Stimulated activated CD8-positive, alpha-beta memory T cell treated with anti-CD3 and anti-CD28 coated beads, Interleukin-15, amount 100 ng/mL, for 48 hours (primary cell): ENCODE results near the gene CNTNAP4.

Experiments
- DNase-seq, 2 donors: peaks; one replicate each; pipeline ENCODE4 v3.0.0-alpha.2; 2020; ENCODE audit warnings: low read depth in 2 of 2

The CNTNAP4 gene

DNA sequence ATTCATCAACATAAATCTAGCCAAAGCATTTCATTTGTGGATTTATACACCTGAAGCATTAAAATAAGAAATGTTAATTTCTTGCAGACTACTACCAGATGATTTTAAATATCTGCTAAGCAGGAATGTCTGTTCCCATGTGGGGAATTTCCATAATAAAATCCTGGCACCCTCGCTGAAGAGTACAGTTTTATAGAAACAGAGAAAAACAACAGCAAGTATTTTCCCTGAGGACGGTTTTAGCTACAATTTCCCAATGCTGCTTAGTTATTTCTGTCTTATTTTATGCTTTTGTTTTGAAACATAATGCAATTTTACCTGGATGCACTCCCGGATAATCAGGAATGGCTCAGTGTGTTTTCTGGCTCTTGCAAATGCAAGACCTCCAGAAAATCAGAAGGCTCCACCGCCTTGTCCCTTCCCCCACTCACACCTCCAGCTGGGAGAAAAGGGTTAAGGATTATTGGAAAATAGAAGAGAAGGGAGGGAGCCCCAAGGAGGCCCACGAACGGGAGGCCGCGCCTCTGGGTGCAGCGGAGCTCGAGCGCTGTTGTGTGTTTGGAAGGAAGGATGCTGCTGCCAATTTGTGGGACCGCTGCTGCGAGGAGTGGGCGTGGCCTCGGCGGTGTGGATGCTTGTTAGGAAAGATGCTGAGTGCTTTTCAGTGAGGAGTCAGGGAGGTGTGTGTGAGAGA is at the start of gene CNTNAP4:
TSS of gene CNTNAP4 (plus strand) at position 657 of the 694 bp plus-strand sequence. CDS start 262 bp downstream, outside the sequence.
- DNase-seq = no peak

DNA sequence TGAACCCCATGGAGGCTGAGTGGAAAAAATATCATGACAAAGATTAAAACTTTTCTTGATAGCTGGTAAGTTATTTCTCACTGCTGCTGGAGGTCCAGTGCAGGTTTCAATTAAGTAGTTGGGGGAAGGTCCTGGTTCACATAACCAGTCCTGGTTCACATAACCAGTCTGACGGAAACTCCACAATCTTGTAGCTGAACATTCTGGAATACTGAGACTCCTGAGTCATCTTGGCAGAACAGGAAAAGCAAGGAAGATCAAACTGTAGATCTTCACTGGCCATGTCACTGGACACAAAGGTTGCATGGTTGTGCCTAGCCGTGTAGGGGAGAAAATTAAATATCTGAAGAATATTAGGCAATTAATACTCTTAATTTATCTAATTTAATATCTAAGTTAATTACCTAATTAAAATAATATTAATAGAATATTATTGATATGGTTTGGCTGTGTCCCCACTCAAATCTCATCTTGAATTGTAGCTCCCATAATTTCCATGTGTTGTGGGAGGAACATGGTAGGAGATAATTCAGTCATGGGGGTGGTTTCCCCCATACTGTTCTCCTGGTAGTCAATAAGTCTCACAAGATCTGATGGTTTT is 48.6 kb upstream of the CNTNAP4 start:
- no peak for DNase-seq

DNA sequence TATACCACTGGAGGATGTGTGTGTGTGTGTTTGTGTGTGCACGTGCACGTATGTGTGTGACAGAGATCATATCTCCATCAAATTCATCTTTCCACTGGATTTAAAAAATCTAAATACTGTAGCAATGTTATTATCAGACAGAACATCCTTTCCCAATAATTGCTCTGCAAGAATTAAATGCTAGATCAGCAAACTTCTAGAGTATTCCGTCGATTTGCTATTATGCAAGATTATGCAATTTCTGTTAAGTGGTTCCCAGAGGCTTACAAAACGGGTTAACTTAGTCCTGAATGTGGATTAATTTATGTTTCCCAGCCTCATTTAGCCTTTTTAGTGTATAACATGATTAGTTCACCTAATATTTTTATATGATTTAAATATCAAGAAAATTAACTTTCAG is 44.5 kb upstream of the CNTNAP4 start:
- DNase-seq = no peak

DNA sequence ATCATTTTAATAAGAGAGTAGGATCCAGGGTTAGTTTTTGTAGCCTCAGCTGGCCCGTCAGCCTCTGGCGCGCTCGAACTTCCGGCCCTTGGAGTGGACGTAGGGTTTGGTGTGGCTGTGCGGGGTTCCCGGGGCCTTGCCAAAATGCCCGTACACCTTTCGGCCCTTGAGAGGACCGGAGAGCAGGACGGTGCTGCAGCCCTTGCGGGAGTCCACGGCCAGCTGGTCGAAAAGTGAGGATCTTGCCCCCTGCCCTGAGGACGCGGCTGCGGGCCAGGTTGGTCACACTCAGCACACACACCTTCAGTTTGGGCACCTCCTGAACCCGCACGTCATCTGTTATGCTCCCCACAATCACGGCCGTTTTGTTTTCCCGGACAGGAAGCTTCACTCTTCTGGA is 42.2 kb upstream of the CNTNAP4 start:
- no peak for DNase-seq

DNA sequence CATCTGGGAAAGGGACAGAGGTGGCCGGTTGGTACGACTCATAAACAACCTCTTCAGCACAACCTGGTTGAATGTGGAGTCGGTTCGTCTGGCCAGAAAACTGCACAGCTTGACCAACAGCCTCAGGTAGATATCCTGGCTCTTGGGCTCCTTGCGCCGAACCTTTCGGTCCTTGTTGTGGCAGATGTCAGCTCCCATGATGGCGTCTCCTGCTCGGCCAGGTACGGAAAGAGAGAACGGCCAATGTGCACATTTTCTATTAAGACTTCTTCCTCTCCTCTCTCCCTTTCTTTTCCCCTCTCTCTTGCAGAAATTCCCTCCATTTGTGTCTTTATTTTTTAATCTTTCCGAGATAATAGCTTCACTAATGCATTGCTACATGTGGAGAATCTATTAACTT is 41.8 kb upstream of the CNTNAP4 start:
- DNase-seq = no peak

DNA sequence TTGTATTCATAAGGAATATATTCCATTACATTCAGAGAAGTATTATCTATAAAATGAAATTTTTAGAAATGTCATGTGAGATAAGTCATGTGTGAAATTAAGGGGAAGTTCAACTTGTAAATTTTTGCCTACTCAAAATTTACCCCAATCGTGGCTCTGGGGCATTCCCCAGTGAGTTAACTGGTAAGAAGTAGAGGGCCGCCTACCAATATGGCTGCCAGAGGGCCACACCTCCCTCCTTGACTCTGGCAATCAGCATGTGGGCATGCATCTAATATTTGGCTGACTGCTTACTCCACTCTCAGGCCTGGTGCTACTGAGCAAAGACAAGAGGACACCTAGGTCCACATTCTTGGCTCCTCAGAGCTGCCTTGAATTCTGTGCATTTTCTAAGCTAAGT is 39.7 kb upstream of the CNTNAP4 start:
- DNase-seq = no peak

DNA sequence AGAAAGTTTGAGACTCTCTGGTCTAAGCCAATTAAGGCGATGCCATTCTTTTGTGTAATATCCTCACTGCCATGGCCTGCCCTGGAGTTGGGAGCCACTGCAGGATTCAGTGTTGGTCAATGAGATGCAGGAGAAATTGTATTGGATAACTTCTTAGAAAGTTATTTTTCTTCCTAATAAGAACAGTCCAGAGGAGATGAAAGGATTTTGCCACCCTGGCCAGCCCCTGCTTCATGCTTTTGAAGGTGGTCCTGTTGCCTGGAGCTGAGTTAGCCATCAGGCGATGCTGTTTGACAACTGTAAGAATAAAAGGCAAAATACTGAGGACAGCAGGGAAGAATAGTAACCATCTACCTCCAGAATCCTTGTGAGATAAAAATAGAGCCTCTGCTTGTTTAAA is 35.4 kb upstream of the CNTNAP4 start:
- DNase-seq = no peak

DNA sequence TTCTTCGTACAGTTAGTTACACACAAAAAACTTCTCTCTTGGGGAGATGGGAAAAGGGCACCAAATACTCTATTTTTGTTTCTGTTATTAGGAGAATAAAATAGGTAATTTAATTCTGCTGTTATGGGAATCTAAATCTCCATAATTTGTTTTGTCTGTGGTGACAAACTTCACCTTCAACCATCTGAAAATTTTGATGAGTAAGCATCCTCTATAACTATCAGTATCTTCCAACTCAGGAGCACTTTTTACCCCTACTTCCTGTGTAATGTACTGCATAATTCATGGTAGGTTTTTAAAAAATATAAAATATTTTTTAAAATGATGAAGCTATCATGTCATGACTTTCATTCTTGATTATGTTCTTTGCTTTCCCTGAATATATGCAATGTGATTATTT is 33.6 kb upstream of the CNTNAP4 start:
- DNase-seq = no peak

DNA sequence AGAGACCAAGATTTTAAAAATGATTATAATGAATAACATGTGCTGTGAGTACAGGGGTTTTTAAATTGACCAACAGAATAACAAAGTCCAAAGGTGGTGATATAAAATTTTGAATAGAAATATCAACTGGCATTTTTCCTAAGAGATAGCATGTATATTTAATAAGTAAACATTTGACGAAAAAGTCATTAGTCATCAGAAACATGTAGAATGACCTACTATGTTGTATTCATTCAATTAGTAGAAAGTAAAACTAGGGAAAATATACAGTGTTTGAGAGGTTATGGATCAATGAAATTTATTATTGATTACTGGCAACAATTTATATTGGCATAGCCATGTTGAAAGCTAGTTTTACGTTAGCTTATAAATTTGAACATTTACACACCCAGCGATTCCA is 30.6 kb upstream of the CNTNAP4 start:
- no peak for DNase-seq

DNA sequence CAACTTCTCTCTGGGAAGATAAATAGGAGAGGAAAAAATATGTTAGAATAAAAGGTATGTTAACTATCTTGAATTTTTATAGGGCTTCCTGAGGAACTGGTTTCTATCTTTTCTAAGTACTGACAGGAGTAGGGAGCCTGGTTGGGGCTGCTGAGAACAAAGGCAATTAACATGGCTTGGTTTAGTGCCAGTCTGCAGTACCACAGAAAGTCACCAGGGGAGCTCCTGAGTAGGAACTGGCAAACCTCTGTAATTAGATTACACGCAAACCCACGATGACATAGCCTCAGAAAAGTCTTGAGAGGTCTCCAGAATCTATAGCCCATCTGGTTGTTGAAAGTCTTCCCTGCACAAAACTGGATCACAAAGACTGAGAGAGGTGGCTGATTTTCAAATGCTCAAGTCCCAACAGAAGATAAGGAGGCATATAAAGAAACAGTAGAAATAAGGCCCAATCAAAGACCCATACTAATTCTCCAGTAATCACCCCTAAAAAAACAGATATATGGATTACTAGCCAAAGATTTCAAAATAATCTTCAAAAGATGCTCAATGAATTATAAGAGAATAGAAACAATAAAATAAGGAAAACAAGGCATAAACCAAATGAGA is 11.7 kb upstream of the CNTNAP4 start:
- DNase-seq = no peak

DNA sequence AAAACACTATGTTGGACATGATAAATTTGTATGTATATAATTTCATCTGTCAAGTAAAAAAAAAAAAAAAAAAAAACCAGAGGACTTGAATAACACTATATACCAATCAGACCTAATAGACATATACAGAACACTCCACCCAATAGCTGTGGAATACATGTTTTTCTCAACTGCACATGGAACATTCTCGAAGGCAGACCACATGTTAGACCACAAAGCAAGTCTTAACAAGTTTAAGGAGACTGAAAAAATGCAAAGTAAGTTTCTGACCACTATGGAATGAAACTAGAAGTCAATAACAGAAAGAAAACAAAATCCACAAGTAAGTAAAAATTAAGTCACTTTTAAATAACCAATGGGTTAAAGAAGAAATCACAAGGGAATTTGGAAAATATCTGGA is 8.4 kb upstream of the CNTNAP4 start:
- no peak for DNase-seq

DNA sequence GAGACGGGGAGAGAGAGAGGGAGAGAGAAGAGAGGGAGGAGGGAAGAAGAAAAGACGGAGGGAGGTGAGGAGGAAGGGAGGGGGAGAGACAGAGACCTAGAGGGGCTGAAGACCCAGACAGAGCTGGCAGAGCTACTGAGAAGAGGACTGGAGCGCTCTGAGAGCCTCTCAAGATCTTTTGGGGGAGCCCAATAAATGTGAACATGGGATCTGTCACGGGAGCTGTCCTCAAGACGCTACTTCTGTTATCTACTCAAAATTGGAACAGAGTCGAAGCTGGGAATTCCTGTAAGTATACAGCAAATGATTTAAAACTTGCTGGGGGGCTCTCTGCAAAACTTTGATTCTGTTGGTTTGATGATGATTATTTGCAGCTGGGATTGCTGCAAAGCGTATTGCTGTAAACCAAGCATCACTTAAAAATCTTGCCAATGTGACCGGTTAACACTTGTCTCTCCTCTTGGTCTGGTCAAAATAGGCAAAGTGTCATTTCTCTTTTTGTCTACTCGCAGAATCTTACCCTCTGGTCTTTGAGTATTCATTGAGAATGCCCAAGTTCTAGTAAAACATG is 344 bp downstream of the CNTNAP4 start:
- DNase-seq = no peak

DNA sequence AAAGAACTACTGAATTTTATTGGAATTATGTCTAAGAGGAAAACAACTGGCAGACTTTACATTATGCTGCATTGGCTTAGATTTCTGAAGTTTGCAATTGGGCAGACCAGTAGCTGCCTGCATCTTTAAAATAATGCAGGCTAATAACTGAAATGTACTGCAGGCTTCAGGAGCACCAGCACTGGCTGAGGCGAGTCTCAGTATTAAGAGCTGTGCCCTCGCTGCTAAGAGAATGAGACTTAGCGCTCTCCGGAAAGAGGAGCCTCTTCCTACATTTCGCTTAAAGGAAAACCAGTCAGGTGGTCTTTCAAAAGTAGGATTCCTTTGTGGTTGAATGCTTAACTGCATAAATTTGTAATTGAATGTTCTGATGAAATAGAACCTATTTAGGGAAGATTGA is 885 bp downstream of the CNTNAP4 start:
- no peak for DNase-seq

DNA sequence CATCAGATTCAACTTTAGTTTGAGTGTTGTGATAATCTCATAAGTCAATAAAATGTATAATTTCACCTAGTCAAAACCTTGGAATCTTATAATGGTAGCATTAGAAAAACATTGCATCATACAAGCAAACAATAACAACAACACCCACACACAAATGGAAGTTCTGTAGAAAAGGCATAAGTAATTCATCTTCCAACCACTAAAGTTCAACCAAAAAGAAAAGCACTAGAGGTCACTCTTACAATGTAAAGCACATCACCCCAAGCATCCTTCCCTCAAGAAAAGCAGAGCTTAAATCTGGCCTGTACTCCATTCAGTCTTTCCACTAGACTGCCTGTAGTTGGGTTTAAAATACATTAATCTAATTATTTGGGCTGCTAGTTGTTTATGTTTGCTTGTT is 1.8 kb downstream of the CNTNAP4 start:
- no peak for DNase-seq

DNA sequence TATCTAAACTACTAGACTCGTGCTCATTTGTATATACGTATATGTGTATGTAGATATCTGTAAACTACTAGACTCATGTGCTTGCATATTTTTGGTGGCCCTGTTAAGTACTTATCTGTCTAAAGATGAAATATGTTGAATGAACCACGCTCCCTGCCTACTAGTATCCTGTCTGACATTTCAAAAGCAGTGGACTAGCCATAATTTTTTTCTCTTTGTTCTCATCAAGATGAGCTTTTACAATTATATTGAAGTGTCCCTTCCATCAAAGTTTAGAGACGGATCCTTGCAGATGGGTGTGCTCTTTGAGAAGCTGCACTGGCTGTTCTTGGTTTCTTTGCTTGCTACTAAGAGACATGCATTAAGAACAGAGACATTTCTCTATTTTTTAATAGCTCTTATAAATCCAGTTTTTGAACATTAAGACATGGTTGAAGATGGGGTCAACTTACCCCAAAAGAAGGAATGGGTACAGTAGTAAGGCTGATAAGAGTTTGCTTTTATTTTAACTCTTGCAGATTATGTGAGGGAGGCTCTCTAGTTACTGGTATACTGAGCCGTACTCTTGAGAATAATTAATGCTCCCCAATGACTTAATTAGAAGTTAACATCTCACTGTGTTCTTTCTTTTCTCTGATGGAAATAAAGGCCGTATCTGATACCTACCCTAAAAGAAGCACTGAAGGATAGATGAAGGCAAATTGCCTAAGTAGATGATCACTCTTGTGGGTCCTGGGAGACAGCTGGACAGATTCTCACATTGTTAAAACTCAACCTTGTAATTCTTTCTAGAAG is 3.4 kb downstream of the CNTNAP4 start:
- DNase-seq = no peak

DNA sequence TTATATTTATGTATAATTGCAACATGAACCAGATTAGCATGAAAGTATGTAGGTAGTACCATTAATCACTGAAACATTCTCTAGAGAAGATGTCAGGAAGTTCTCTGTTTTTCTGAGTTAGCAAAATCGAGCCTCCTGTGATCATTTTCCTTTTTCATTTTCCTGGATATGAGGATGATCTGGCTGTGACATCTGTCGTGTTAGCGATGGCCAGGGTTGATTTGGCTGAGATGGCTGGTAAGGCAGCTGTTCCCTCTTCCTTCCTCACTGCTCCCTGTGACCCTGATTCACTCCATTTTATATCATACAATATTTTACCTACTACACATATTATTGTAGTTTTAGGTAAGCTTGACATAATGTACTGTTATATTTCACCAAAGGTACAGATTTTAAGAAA is 10.3 kb downstream of the CNTNAP4 start:
- DNase-seq = no peak

DNA sequence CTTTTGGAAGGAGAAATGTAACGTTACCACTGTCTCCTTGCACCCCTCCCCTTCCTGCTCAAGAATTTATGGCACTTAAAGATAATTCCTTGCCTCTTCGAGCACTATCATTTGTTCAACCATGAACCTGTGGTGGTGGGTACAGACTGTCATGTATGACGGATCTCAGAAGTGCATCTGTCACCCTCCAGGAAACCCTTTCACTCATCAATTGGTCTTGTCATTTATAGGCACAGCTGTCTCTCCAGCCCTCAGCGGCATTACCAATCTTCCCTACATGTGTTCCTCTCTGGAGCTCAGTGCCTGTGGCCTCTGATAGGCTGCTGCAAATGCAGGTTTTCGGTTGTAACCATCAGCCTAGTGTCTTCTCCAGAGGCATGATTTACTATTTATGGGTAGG is 15.0 kb downstream of the CNTNAP4 start:
- no peak for DNase-seq

DNA sequence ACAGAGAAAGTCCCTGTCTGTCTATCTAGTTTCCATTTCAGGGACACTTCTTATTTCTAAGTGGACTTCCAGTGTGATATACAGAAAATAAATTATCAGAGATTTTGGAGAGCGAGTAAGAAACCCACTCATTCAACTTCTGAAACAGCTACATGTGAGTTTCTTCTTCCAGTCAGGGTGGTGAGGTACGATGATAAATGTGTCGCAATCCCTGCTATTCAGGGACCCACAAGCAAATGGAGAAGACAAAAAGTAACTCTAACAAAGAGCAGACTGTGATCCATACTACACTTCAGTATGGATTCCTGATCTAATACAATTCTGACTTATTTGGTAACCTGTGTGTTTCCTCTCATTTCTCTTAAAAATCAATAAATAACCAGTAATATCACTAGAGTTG is 16.8 kb downstream of the CNTNAP4 start:
- DNase-seq = no peak

DNA sequence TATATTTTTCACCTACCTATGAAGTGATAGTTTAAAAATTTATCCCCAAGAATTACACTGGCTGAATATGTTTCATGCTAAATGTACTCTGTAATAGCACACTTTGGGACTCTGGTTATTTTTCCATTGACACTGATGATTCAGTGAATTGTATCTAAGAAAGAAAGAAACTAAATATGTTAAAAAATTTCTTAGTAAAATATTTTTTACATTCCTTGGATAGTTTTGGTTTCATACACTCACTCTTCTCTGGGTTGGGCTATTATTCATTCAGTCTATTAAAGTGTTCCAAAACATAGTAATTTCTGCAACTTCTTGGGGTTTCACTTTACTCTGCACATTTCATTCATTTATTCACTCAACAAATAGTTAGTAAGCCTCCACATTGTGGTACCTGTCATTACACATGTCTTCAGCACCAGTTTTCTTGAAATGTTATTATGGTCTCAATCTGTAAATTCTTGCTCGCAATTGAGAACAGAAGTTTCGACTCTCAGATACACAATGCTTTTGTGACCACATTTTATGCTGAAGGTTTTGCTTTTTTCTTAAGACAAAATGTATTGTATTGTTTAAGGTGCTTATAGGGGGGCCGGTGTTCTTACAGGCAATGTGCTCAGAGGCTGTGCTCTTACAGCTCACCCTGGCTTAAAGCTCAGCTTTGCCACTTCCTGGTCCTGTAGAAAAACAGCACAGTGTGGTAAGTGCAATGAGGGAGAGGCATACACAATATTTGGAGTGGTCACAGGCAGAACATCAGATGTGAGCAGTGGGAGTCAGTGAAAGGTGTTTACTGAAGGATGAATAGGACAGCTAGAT is 17.4 kb downstream of the CNTNAP4 start:
- DNase-seq = no peak

DNA sequence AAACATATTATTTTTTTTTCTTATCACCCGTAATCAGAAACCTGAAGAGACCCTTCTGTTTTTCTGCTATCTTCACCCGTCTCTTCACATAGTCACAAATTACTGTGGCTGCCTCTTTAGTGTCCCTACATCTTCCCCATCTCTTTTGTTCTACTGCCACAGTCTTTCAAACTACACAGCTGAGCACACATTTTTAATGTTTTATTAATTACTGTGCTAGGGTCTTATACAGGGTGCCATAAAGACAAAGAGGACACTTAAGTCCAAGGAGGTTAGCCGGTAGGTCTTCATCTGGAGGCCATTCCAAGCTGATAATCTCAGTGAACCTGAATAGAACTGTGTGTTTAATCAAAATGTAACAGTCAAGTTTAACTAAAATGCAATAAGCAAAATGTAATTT is 20.7 kb downstream of the CNTNAP4 start:
- DNase-seq = no peak

DNA sequence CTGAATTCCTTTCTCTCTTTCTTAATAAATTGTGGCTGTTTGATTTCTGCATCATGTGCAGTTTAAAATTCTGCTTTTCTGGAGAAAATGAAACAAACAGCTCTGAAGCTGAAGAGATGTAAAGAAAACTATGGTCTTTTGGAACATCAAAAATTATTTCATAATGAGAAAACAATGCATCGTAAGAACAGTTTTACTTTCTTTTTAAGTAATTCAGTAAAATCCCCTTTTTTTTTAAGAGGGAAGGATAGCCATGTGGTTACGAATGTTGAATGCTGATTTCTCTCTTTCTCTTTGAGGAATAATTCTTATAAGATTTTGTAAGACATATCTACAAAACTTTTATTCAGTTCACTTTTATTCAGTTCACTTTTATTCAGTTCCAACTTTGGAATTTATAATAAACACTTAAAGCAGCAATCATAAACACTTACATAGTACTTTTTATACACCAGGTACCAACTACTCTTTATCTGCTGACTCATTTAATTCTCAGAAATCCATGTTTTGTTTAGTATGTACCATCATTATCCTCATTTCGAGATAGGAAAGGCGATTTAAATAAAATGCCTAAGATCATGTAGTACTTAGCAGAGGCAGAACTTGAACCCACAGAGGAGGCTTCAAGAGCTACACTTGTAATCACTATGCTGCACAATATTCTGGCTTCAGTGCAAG is 26.6 kb downstream of the CNTNAP4 start:
- no peak for DNase-seq
